ENCODE data around the gene FGF10. TPM values are rescaled to one million over a fixed set of nuclear protein-coding genes. Genes with fewer than 3 reads are reported as not detected.

The FGF10 gene
- total RNA-seq, 2 experiments from 2014 or later, result not detected

GRCh38 chr5:44275908-44276307 lies 113.3 kb downstream of the FGF10 start:
- Mint-ChIP-seq H3K27ac (no peak overlapping the region), H3K36me3 (no peaks in the 10 kb centered on the region), H3K4me1 (ENCODE audit: low read depth) (no peaks in the 10 kb centered on the region), H3K9me3 (peaks cover 3% of the 10 kb centered on the region), H3K4me3 (no peak overlapping the region), H3K27me3 (no peaks in the 10 kb centered on the region)
- DNase-seq, result no peak
- CTCF ChIA-PET, result no interaction called here
- POLR2A ChIA-PET, result no interaction called here
- intact Hi-C loops (cut with micrococcal nuclease), result no loop called here

- no peak for DNase-seq
- ChIA-PET POLR2A (no interaction called here), CTCF (no interaction called here)
- Mint-ChIP-seq H3K27ac (no peak overlapping the region), H3K27me3 (no peaks in the 10 kb centered on the region), H3K4me3 (no peak overlapping the region), H3K4me1 (ENCODE audit: low read depth) (no peaks in the 10 kb centered on the region), H3K36me3 (no peaks in the 10 kb centered on the region), H3K9me3 (peaks cover 2% of the 10 kb centered on the region)
- intact Hi-C loops (cut with micrococcal nuclease), result no loop called here
Measured at GRCh38 chr5:44275329-44275728, 113.9 kb downstream of the FGF10 start.

- Mint-ChIP-seq H3K4me3 (no peak overlapping the region), H3K36me3 (no peaks in the 10 kb centered on the region), H3K27ac (no peak overlapping the region), H3K27me3 (no peaks in the 10 kb centered on the region), H3K4me1 (ENCODE audit: low read depth) (no peaks in the 10 kb centered on the region), H3K9me3 (no peaks in the 10 kb centered on the region)
- intact Hi-C loops (cut with micrococcal nuclease), result no loop called here
- POLR2A ChIA-PET, result no interaction called here
- CTCF ChIA-PET, result no interaction called here
- DNase-seq, result no peak
Measured at GRCh38 chr5:44267909-44268308, 121.3 kb downstream of the FGF10 start.

- intact Hi-C loops (cut with micrococcal nuclease), result no loop called here
- CTCF ChIA-PET, result no interaction called here
- no peaks in the 10 kb centered on the region for H3K4me1 Mint-ChIP-seq (ENCODE audit: low read depth)
Measured at GRCh38 chr5:44266882-44267576, 122.2 kb downstream of the FGF10 start.

GRCh38 chr5:44265713-44266112 lies 123.5 kb downstream of the FGF10 start:
- POLR2A ChIA-PET, result no interaction called here
- H3K27ac Mint-ChIP-seq, result no peak overlapping the region
- no peak overlapping the region for H3K4me3 Mint-ChIP-seq
- CTCF ChIA-PET, result no interaction called here
- DNase-seq, result no peak
- H3K36me3 Mint-ChIP-seq, result no peaks in the 10 kb centered on the region
- no peaks in the 10 kb centered on the region for H3K9me3 Mint-ChIP-seq
- H3K27me3 Mint-ChIP-seq, result no peaks in the 10 kb centered on the region
- H3K4me1 Mint-ChIP-seq (ENCODE audit: low read depth), result no peaks in the 10 kb centered on the region
- intact Hi-C loops (cut with micrococcal nuclease), result no loop called here

More at GRCh38 chr5:44266882-44267576, 122.2 kb downstream of the FGF10 start:
- Mint-ChIP-seq H3K36me3 (no peaks in the 10 kb centered on the region), H3K27ac (no peak overlapping the region), H3K9me3 (no peaks in the 10 kb centered on the region), H3K27me3 (no peaks in the 10 kb centered on the region), H3K4me3 (no peak overlapping the region)
- no peak for DNase-seq
- POLR2A ChIA-PET, result no interaction called here

- no peak overlapping the region for H3K27ac Mint-ChIP-seq
- ChIA-PET POLR2A (no interaction called here), CTCF (no interaction called here)
- H3K36me3 Mint-ChIP-seq, result no peaks in the 10 kb centered on the region
- H3K9me3 Mint-ChIP-seq, result no peaks in the 10 kb centered on the region
- intact Hi-C loops (cut with micrococcal nuclease), result no loop called here
- H3K4me1 Mint-ChIP-seq (ENCODE audit: low read depth), result no peaks in the 10 kb centered on the region
- H3K4me3 Mint-ChIP-seq, result no peak overlapping the region
- no peaks in the 10 kb centered on the region for H3K27me3 Mint-ChIP-seq
- DNase-seq, result no peak
Measured at GRCh38 chr5:44260793-44261192, 128.4 kb downstream of the FGF10 start.

GRCh38 chr5:44257653-44258365 lies 131.4 kb downstream of the FGF10 start:
- H3K4me1 Mint-ChIP-seq (ENCODE audit: low read depth), result no peaks in the 10 kb centered on the region
- no peaks in the 10 kb centered on the region for H3K36me3 Mint-ChIP-seq
- intact Hi-C loops (cut with micrococcal nuclease), result no loop called here
- POLR2A ChIA-PET, result no interaction called here
- DNase-seq, result no peak
- CTCF ChIA-PET, result no interaction called here
- no peaks in the 10 kb centered on the region for H3K9me3 Mint-ChIP-seq
- no peak overlapping the region for H3K4me3 Mint-ChIP-seq
- no peak overlapping the region for H3K27ac Mint-ChIP-seq
- H3K27me3 Mint-ChIP-seq, result no peaks in the 10 kb centered on the region

- H3K4me3 Mint-ChIP-seq, result no peak overlapping the region
- intact Hi-C loops (cut with micrococcal nuclease), result no loop called here
- no peak overlapping the region for H3K27ac Mint-ChIP-seq
- DNase-seq, result no peak
- no peaks in the 10 kb centered on the region for H3K4me1 Mint-ChIP-seq (ENCODE audit: low read depth)
- H3K36me3 Mint-ChIP-seq, result no peaks in the 10 kb centered on the region
- H3K9me3 Mint-ChIP-seq, result no peaks in the 10 kb centered on the region
- no peaks in the 10 kb centered on the region for H3K27me3 Mint-ChIP-seq
- CTCF ChIA-PET, result no interaction called here
- POLR2A ChIA-PET, result no interaction called here
Measured at GRCh38 chr5:44257221-44257620, 132.0 kb downstream of the FGF10 start.
